ENCODE measurements around the gene RHOD.

GRCh38 chr11:67044496-67044895, 12.2 kb upstream of the RHOD start:
- TF ChIP-seq CTCF (IDR thresholded peaks at IDR 0.05) = no peak
- TF ChIP-seq POLR2A (IDR thresholded peaks at IDR 0.05) = no peak
